NCI-H226 (cell line): Measurements from ENCODE around the gene FUT2.
"Not testable (repeated sequence)": the region's sequence is repeated elsewhere in the genome, so short reads cannot be mapped to it uniquely, and the experiment has no call there.

Source experiments
- DNase-seq: peaks from one replicate; pipeline ENCODE4 v3.0.0-alpha.2; 2015

FUT2 gene

GRCh38 chr19:48695743-48696352 is at the start of gene FUT2:
Gene FUT2 (plus strand): TSS chr19:48695971. CDS start chr19:48702957, 6,986 bp downstream.
- no peak for DNase-seq

GRCh38 chr19:48646001-48646721 is 49.6 kb upstream of the FUT2 start, which contains the start of gene CA11:
Gene CA11 (minus strand): TSS chr19:48646187. CDS start chr19:48645632, 555 bp downstream.
- peak; percentile 80 for DNase-seq

GRCh38 chr19:48646722-48647216 is 49.0 kb upstream of the FUT2 start:
- DNase-seq: no peak

GRCh38 chr19:48648134-48648533 is 47.6 kb upstream of the FUT2 start:
- no peak for DNase-seq

- no peak for DNase-seq
Observed at GRCh38 chr19:48650974-48651682, 44.6 kb upstream of the FUT2 start.

GRCh38 chr19:48651683-48652048 is 44.1 kb upstream of the FUT2 start:
- no peak for DNase-seq

- no peak for DNase-seq
Observed at GRCh38 chr19:48654299-48655059, 41.3 kb upstream of the FUT2 start.

GRCh38 chr19:48656840-48657474 is 38.8 kb upstream of the FUT2 start:
- peak; percentile 64 for DNase-seq

- DNase-seq: not testable (repeated sequence)
Observed at GRCh38 chr19:48657828-48658227, 37.9 kb upstream of the FUT2 start.

- DNase-seq: no peak
Observed at GRCh38 chr19:48658483-48658882, 37.3 kb upstream of the FUT2 start.

GRCh38 chr19:48659768-48660167 is 36.0 kb upstream of the FUT2 start:
- DNase-seq: peak; percentile 53

- peak; percentile 79 for DNase-seq
Observed at GRCh38 chr19:48660852-48661710, 34.7 kb upstream of the FUT2 start.

GRCh38 chr19:48661711-48662090 is 34.1 kb upstream of the FUT2 start:
- DNase-seq: no peak

GRCh38 chr19:48663667-48664066 is 32.1 kb upstream of the FUT2 start:
- no peak for DNase-seq

- no peak for DNase-seq
Observed at GRCh38 chr19:48664476-48664875, 31.3 kb upstream of the FUT2 start.

- no peak for DNase-seq
Observed at GRCh38 chr19:48665786-48666185, 30.0 kb upstream of the FUT2 start.

- DNase-seq: no peak
Observed at GRCh38 chr19:48668332-48668731, 27.4 kb upstream of the FUT2 start.

GRCh38 chr19:48668761-48669160 is 27.0 kb upstream of the FUT2 start:
- DNase-seq: no peak

- no peak for DNase-seq
Observed at GRCh38 chr19:48669903-48670668, 25.7 kb upstream of the FUT2 start.

- DNase-seq: no peak
Observed at GRCh38 chr19:48670699-48671445, 24.9 kb upstream of the FUT2 start.
